CD4-positive, alpha-beta memory T cell (primary cell): ENCODE results near the gene PTPRG. TPM values are rescaled to one million over a fixed set of nuclear protein-coding genes. Genes with fewer than 3 reads are reported as not detected.

ENCODE experiments used
- CTCF ChIA-PET: fragments of 350-600 bp; sonication (Branson Sonifier 250); formaldehyde crosslinking; loops from one replicate; lab custom pipeline; 2021; ENCODE audit warnings: inconsistent platforms; ENCODE audit not compliant: partially characterized antibody; lab: Charles Lee
- POLR2A ChIA-PET: fragments of 350-600 bp; sonication (Branson Sonifier 250); formaldehyde crosslinking; loops from one replicate; lab custom pipeline; 2021; ENCODE audit not compliant: partially characterized antibody; lab: Charles Lee
- DNase-seq, 5 donors: peaks; one replicate each; pipeline versions ENCODE4 v3.0.0 to v3.0.0-alpha.2; 2020 to 2022; ENCODE audit warnings: mixed read lengths in 1 of 5
- H3K27ac ChIP-seq: one replicate; pipeline ENCODE4 v1.7.0; 2013; ENCODE audit warnings: low read depth, low read length
- H3K27me3 ChIP-seq: 2 replicates; pipeline ENCODE4 v1.7.0; 2013; ENCODE audit warnings: mild to moderate bottlenecking, low read length, moderate library complexity; ENCODE audit not compliant: insufficient read depth
- H3K36me3 ChIP-seq: 2 replicates; pipeline ENCODE4 v1.7.0; 2013; ENCODE audit warnings: mild to moderate bottlenecking, low read length, moderate library complexity; ENCODE audit not compliant: insufficient read depth
- H3K4me1 ChIP-seq: 2 replicates; pipeline ENCODE4 v1.7.0; 2013; ENCODE audit warnings: mild to moderate bottlenecking, low read length, moderate library complexity; ENCODE audit not compliant: insufficient read depth
- H3K4me3 ChIP-seq, 2 donors: one replicate each; pipeline ENCODE4 v1.7.0; 2013; ENCODE audit warnings: low read length in 2 of 2, mild to moderate bottlenecking in 1 of 2
- H3K9me3 ChIP-seq, 2 donors: one replicate each; pipeline ENCODE4 v1.7.0; 2013; ENCODE audit warnings: low read length in 2 of 2, control low read depth in 1 of 2; ENCODE audit not compliant: control insufficient read depth in 1 of 2
- H3K27ac Mint-ChIP-seq, 7 donors: one replicate each; pipeline ENCODE4 v1.8.0; 2020 to 2021; ENCODE audit warnings: mixed read lengths in 7 of 7, mild to moderate bottlenecking in 6 of 7, inconsistent platforms in 3 of 7, moderate library complexity in 3 of 7
- H3K27me3 Mint-ChIP-seq, 2 donors: one replicate each; pipeline ENCODE4 v1.8.0; 2020 to 2021; ENCODE audit warnings: mixed read lengths in 2 of 2
- H3K36me3 Mint-ChIP-seq, 2 donors: one replicate each; pipeline ENCODE4 v1.8.0; 2020 to 2021; ENCODE audit warnings: mixed read lengths in 2 of 2, inconsistent platforms in 1 of 2, mild to moderate bottlenecking in 1 of 2
- H3K4me1 Mint-ChIP-seq, 4 donors: one replicate each; pipeline ENCODE4 v1.8.0; 2020 to 2021; ENCODE audit warnings: mixed read lengths in 4 of 4, mild to moderate bottlenecking in 1 of 4
- H3K4me3 Mint-ChIP-seq, 8 donors: one replicate each; pipeline ENCODE4 v1.8.0; 2020 to 2021; ENCODE audit warnings: mixed read lengths in 8 of 8, mild to moderate bottlenecking in 7 of 8, moderate library complexity in 6 of 8, inconsistent platforms in 3 of 8
- H3K9me3 Mint-ChIP-seq, 8 donors: one replicate each; pipeline ENCODE4 v1.8.0; 2020 to 2021; ENCODE audit warnings: mixed read lengths in 8 of 8, mild to moderate bottlenecking in 5 of 8, inconsistent platforms in 3 of 8, moderate library complexity in 1 of 8
- intact Hi-C: fragments of 100-400 bp; cut with micrococcal nuclease; formaldehyde crosslinking; loops from one replicate; pipeline ENCODE4 v1.15.1; 2023
- polyA plus RNA-seq, 2 donors: library from polyadenylated mRNA; unstranded; fragments of 300-500 nt; fragmentation: Illumina TruSeq; gene quantifications; one replicate each; pipeline ENCODE4 v1.2.3, GENCODE V29; 2021
- total RNA-seq, 2 experiments: library from RNA; stranded (reverse); gene quantifications; one replicate each; pipeline ENCODE4 v1.2.3, GENCODE V29; 2021

PTPRG gene
- total and polyA plus RNA-seq, 4 experiments from 2014 or later: not detected

GRCh38 chr3:61600195-61600594, 38.8 kb downstream of the PTPRG start:
- Histone ChIP-seq H3K4me3 (no peak overlapping the region), H3K9me3 (no peaks in the 10 kb centered on the region), H3K27me3 (no peaks in the 10 kb centered on the region), H3K36me3 (no peaks in the 10 kb centered on the region), H3K27ac (no peak overlapping the region), H3K4me1 (no peaks in the 10 kb centered on the region)
- POLR2A ChIA-PET: no interaction called here
- Mint-ChIP-seq H3K27me3 (no peaks in the 10 kb centered on the region), H3K4me1 (no peaks in the 10 kb centered on the region), H3K36me3 (no peaks in the 10 kb centered on the region), H3K27ac (no peak overlapping the region), H3K4me3 (no peak overlapping the region), H3K9me3 (peaks cover 0 to 4% (median 0%) of the 10 kb centered on the region in 8 donors)
- intact Hi-C loops: no loop called here
- CTCF ChIA-PET: no interaction called here
- DNase-seq: no peak

- Mint-ChIP-seq H3K4me1 (no peaks in the 10 kb centered on the region), H3K9me3 (peaks cover 0 to 4% (median 0%) of the 10 kb centered on the region in 8 donors), H3K27me3 (no peaks in the 10 kb centered on the region), H3K27ac (no peak overlapping the region), H3K4me3 (no peak overlapping the region), H3K36me3 (no peaks in the 10 kb centered on the region)
- Histone ChIP-seq H3K4me1 (no peaks in the 10 kb centered on the region), H3K36me3 (no peaks in the 10 kb centered on the region), H3K4me3 (no peak overlapping the region), H3K27me3 (no peaks in the 10 kb centered on the region), H3K9me3 (no peaks in the 10 kb centered on the region), H3K27ac (no peak overlapping the region)
- ChIA-PET POLR2A (no interaction called here), CTCF (no interaction called here)
- intact Hi-C loops: no loop called here
- no peak for DNase-seq
Observed at GRCh38 chr3:61601831-61602230, 40.5 kb downstream of the PTPRG start.

GRCh38 chr3:61602466-61602865, 41.1 kb downstream of the PTPRG start:
- intact Hi-C loops: no loop called here
- Mint-ChIP-seq H3K27me3 (no peaks in the 10 kb centered on the region), H3K4me1 (no peaks in the 10 kb centered on the region), H3K4me3 (no peak overlapping the region), H3K9me3 (peaks cover 0 to 3% (median 0%) of the 10 kb centered on the region in 8 donors), H3K36me3 (no peaks in the 10 kb centered on the region), H3K27ac (no peak overlapping the region)
- DNase-seq: no peak
- no peaks in the 10 kb centered on the region for H3K36me3 ChIP-seq
- POLR2A ChIA-PET: no interaction called here
- H3K4me3 ChIP-seq: no peak overlapping the region
- no peaks in the 10 kb centered on the region for H3K9me3 ChIP-seq
- no peaks in the 10 kb centered on the region for H3K27me3 ChIP-seq
- CTCF ChIA-PET: no interaction called here
- H3K4me1 ChIP-seq: no peaks in the 10 kb centered on the region
- H3K27ac ChIP-seq: no peak overlapping the region

GRCh38 chr3:61605589-61606175, 44.3 kb downstream of the PTPRG start:
- intact Hi-C loops: no loop called here
- Histone ChIP-seq H3K4me3 (no peak overlapping the region), H3K27me3 (no peaks in the 10 kb centered on the region), H3K9me3 (no peaks in the 10 kb centered on the region), H3K27ac (no peak overlapping the region), H3K36me3 (no peaks in the 10 kb centered on the region), H3K4me1 (no peaks in the 10 kb centered on the region)
- H3K36me3 Mint-ChIP-seq: no peaks in the 10 kb centered on the region
- ChIA-PET POLR2A (no interaction called here), CTCF (interaction anchor here (1.4 kb wide), 1 partner anchor 12 kb away, joined by 4 read pairs; no protein-coding TSS in a partner anchor)
- no peaks in the 10 kb centered on the region for H3K27me3 Mint-ChIP-seq
- no peaks in the 10 kb centered on the region for H3K4me1 Mint-ChIP-seq
- H3K9me3 Mint-ChIP-seq: peaks cover 0 to 3% (median 0%) of the 10 kb centered on the region in 8 donors
- DNase-seq: no peak
- H3K27ac Mint-ChIP-seq: no peak overlapping the region
- H3K4me3 Mint-ChIP-seq: no peak overlapping the region

- intact Hi-C loops: no loop called here
- ChIA-PET CTCF (interaction anchor here (1.4 kb wide), 1 partner anchor 12 kb away, joined by 4 read pairs; no protein-coding TSS in a partner anchor), POLR2A (no interaction called here)
- Mint-ChIP-seq H3K27ac (no peak overlapping the region), H3K27me3 (no peaks in the 10 kb centered on the region), H3K9me3 (peaks cover 0 to 3% (median 0%) of the 10 kb centered on the region in 8 donors), H3K4me3 (no peak overlapping the region), H3K36me3 (no peaks in the 10 kb centered on the region), H3K4me1 (no peaks in the 10 kb centered on the region)
- Histone ChIP-seq H3K36me3 (no peaks in the 10 kb centered on the region), H3K27me3 (no peaks in the 10 kb centered on the region), H3K4me1 (no peaks in the 10 kb centered on the region), H3K9me3 (no peaks in the 10 kb centered on the region), H3K27ac (no peak overlapping the region), H3K4me3 (no peak overlapping the region)
- no peak for DNase-seq
Observed at GRCh38 chr3:61606196-61606595, 44.8 kb downstream of the PTPRG start.

GRCh38 chr3:61608072-61608471, 46.7 kb downstream of the PTPRG start:
- Mint-ChIP-seq H3K9me3 (peaks cover 0 to 3% (median 0%) of the 10 kb centered on the region in 8 donors), H3K4me1 (no peaks in the 10 kb centered on the region), H3K4me3 (no peak overlapping the region), H3K27ac (no peak overlapping the region), H3K36me3 (no peaks in the 10 kb centered on the region), H3K27me3 (no peaks in the 10 kb centered on the region)
- Histone ChIP-seq H3K36me3 (no peaks in the 10 kb centered on the region), H3K9me3 (no peaks in the 10 kb centered on the region), H3K27ac (no peak overlapping the region), H3K4me1 (no peaks in the 10 kb centered on the region), H3K4me3 (no peak overlapping the region), H3K27me3 (no peaks in the 10 kb centered on the region)
- DNase-seq: no peak
- ChIA-PET POLR2A (no interaction called here), CTCF (no interaction called here)
- intact Hi-C loops: no loop called here

- no peaks in the 10 kb centered on the region for H3K4me1 Mint-ChIP-seq
- no peak overlapping the region for H3K4me3 ChIP-seq
- no peak overlapping the region for H3K27ac Mint-ChIP-seq
- no peak for DNase-seq
- peaks cover 0 to 3% (median 0%) of the 10 kb centered on the region in 8 donors for H3K9me3 Mint-ChIP-seq
- POLR2A ChIA-PET: no interaction called here
- H3K36me3 ChIP-seq: no peaks in the 10 kb centered on the region
- no peaks in the 10 kb centered on the region for H3K27me3 Mint-ChIP-seq
- H3K4me3 Mint-ChIP-seq: no peak overlapping the region
- no peaks in the 10 kb centered on the region for H3K4me1 ChIP-seq
- H3K27ac ChIP-seq: no peak overlapping the region
- no peaks in the 10 kb centered on the region for H3K9me3 ChIP-seq
- no peaks in the 10 kb centered on the region for H3K27me3 ChIP-seq
- no peaks in the 10 kb centered on the region for H3K36me3 Mint-ChIP-seq
- intact Hi-C loops: no loop called here
- CTCF ChIA-PET: no interaction called here
Observed at GRCh38 chr3:61608711-61609110, 47.3 kb downstream of the PTPRG start.
